HFFc6 (cell line): ENCODE data around the gene LACTBL1. TPM values are rescaled to one million over a fixed set of nuclear protein-coding genes. Genes with fewer than 3 reads are reported as not detected.

Experiments used
- DNase-seq: peaks from one replicate; pipeline ENCODE4 v3.0.0-alpha.2; 2018
- H3K27ac Mint-ChIP-seq: 2 replicates; pipeline ENCODE4 v1.8.0; 2020; ENCODE audit warnings: mild to moderate bottlenecking, mixed read lengths
- H3K27me3 Mint-ChIP-seq: 2 replicates; pipeline ENCODE4 v1.8.0; 2021; ENCODE audit warnings: mild to moderate bottlenecking, moderate library complexity, mixed read lengths; ENCODE audit not compliant: insufficient read depth
- H3K36me3 Mint-ChIP-seq: 2 replicates; pipeline ENCODE4 v1.8.0; 2021; ENCODE audit warnings: low read depth, mixed read lengths
- H3K4me1 Mint-ChIP-seq: 2 replicates; pipeline ENCODE4 v1.8.0; 2020; ENCODE audit warnings: low read depth, mixed read lengths
- H3K4me3 Mint-ChIP-seq: 2 replicates; pipeline ENCODE4 v1.8.0; 2020; ENCODE audit warnings: mild to moderate bottlenecking, moderate library complexity, mixed read lengths
- H3K9me3 Mint-ChIP-seq: 2 replicates; pipeline ENCODE4 v1.8.0; 2020; ENCODE audit warnings: mild to moderate bottlenecking, mixed read lengths
- total RNA-seq, 6 experiments: library from RNA; stranded (reverse); fragmentation: NEBNext Ultra II Directional; extraction: Animal tissue kit (Norgen Biotek cat#: 25700); gene quantifications; 2 replicates in 1 of 6; 3 replicates in 5 of 6; pipeline ENCODE4 v1.2.3, GENCODE V29; 2021
- TF ChIP-seq, protein P1 (sequence below): fragments of 200-600 bp; sonication (generic); IDR thresholded peaks from 2 replicates; pipeline ENCODE4 v1.5.0; 2021; ENCODE audit warnings: antibody characterized with exemption, mild to moderate bottlenecking

LACTBL1 gene
- total RNA-seq, 6 experiments from 2014 or later = not detected

- Mint-ChIP-seq H3K27ac (no peak overlapping the region), H3K27me3 (peaks cover 11% of the 10 kb centered on the region), H3K4me3 (no peak overlapping the region), H3K36me3 (peaks cover 5% of the 10 kb centered on the region; the same call in 1 of the 2 replicates), H3K4me1 (peaks cover 13% of the 10 kb centered on the region), H3K9me3 (peaks cover 19% of the 10 kb centered on the region)
- DNase-seq = no peak
- TF ChIP-seq, protein P1, sequence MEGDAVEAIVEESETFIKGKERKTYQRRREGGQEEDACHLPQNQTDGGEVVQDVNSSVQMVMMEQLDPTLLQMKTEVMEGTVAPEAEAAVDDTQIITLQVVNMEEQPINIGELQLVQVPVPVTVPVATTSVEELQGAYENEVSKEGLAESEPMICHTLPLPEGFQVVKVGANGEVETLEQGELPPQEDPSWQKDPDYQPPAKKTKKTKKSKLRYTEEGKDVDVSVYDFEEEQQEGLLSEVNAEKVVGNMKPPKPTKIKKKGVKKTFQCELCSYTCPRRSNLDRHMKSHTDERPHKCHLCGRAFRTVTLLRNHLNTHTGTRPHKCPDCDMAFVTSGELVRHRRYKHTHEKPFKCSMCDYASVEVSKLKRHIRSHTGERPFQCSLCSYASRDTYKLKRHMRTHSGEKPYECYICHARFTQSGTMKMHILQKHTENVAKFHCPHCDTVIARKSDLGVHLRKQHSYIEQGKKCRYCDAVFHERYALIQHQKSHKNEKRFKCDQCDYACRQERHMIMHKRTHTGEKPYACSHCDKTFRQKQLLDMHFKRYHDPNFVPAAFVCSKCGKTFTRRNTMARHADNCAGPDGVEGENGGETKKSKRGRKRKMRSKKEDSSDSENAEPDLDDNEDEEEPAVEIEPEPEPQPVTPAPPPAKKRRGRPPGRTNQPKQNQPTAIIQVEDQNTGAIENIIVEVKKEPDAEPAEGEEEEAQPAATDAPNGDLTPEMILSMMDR = no peak
Observed at GRCh38 chr1:22920734-22921451, 51.8 kb downstream of the LACTBL1 start.

DNA sequence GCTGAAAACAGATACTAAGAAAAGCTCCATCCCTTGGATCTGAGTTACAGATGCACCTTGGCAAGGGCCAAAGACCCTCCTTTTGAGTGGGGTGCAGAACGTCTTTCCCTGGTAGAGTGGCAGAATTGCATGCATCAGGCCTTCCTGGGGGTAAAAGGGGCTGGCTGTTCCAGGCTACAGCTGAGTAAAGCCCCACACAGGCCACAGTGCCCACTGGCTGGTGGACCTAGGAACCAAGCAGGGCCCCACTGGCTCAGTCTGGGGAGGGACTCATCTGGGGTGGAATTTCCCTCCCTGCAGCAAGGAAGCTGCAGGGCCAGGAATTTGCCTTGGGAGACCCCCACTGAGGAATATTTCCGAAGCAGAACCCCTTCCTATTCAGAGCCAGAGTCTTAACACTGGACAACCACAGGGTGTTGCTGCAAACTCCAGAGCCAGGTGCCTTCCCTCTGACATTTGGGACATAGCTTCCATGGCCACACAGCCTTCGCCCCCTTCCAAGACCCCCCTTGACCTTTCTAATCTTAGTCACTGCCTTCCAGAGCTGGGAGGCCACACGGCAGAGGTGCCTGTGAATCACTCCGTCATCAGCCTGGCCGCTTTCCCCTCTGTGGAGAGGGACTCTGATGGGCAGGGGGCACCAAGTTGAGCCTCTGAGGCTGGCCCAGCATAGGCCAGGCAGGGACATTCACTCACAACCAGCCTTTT, 52.5 kb downstream of the LACTBL1 start:
- TF ChIP-seq, protein P1 = no peak
- H3K9me3 Mint-ChIP-seq = peaks cover 19% of the 10 kb centered on the region
- peaks cover 5% of the 10 kb centered on the region; the same call in 1 of the 2 replicates for H3K36me3 Mint-ChIP-seq
- H3K4me1 Mint-ChIP-seq = peaks cover 9% of the 10 kb centered on the region
- H3K27ac Mint-ChIP-seq = no peak overlapping the region
- peaks cover 7% of the 10 kb centered on the region for H3K27me3 Mint-ChIP-seq
- DNase-seq = no peak
- H3K4me3 Mint-ChIP-seq = no peak overlapping the region

GRCh38 chr1:22919341-22920025, 53.2 kb downstream of the LACTBL1 start:
- H3K27ac Mint-ChIP-seq = no peak overlapping the region
- H3K27me3 Mint-ChIP-seq = peaks cover 1% of the 10 kb centered on the region
- peaks cover 19% of the 10 kb centered on the region for H3K9me3 Mint-ChIP-seq
- TF ChIP-seq, protein P1 = no peak
- DNase-seq = no peak
- peaks cover 6% of the 10 kb centered on the region for H3K4me1 Mint-ChIP-seq
- no peak overlapping the region for H3K4me3 Mint-ChIP-seq
- H3K36me3 Mint-ChIP-seq = peaks cover 5% of the 10 kb centered on the region; the same call in 1 of the 2 replicates

- peaks cover 1% of the 10 kb centered on the region for H3K27me3 Mint-ChIP-seq
- H3K4me1 Mint-ChIP-seq = peaks cover 6% of the 10 kb centered on the region
- TF ChIP-seq, protein P1 = no peak
- no peak overlapping the region for H3K27ac Mint-ChIP-seq
- H3K9me3 Mint-ChIP-seq = peaks cover 19% of the 10 kb centered on the region
- H3K4me3 Mint-ChIP-seq = no peak overlapping the region
- H3K36me3 Mint-ChIP-seq = peaks cover 5% of the 10 kb centered on the region; the same call in 1 of the 2 replicates
- no peak for DNase-seq
Observed at GRCh38 chr1:22918644-22919043, 54.0 kb downstream of the LACTBL1 start.

DNA sequence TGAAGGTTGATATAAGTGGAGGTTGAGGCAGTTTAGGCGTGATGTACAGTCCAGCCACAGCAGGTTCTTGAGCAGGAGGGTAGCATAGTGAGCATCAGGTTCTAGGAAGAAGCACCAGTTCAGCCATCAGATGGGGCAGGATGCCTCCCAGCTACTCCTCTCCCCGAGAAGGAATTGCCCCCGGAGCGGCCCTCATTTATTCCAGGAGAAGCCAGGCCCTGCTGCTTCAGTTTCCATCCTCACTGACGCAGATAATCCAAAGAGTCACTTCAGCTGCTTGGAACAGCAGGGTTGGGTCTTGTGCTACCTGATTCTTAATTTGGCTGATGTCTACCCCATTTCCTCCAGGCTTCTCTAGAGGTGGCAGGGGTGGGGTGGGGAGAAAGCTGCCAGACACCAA, 54.7 kb downstream of the LACTBL1 start:
- TF ChIP-seq, protein P1 = no peak
- H3K4me3 Mint-ChIP-seq = no peak overlapping the region
- H3K4me1 Mint-ChIP-seq = peaks cover 6% of the 10 kb centered on the region

More for the DNA sequence above, 54.7 kb downstream of the LACTBL1 start:
- H3K27me3 Mint-ChIP-seq = peaks cover 1% of the 10 kb centered on the region
- peaks cover 3% of the 10 kb centered on the region; the same call in 1 of the 2 replicates for H3K36me3 Mint-ChIP-seq
- DNase-seq = no peak
- H3K9me3 Mint-ChIP-seq = peaks cover 12% of the 10 kb centered on the region
- no peak overlapping the region for H3K27ac Mint-ChIP-seq
